OCI-LY1 (cell line): ENCODE results near the gene TSPAN19.

Source experiments
- H2AFZ ChIP-seq: fragments of 200-600 bp; sonication (generic), shearing (Covaris generic); 2 replicates; pipeline ENCODE4 v1.6.0; 2014; ENCODE audit warnings: antibody characterized with exemption, mild to moderate bottlenecking, low read length
- H3F3A ChIP-seq: fragments of 200-600 bp; sonication (generic), shearing (Covaris generic); 2 replicates; pipeline ENCODE4 v1.6.0; 2014; ENCODE audit warnings: mild to moderate bottlenecking, antibody characterized with exemption, low read length, moderate library complexity; ENCODE audit not compliant: insufficient read depth
- H3K27ac ChIP-seq: fragments of 200-600 bp; sonication (generic); 2 replicates; pipeline ENCODE4 v1.5.1; 2014; ENCODE audit warnings: low read length, mixed run types, mild to moderate bottlenecking, low read depth; ENCODE audit not compliant: poor library complexity, severe bottlenecking
- H3K27me3 ChIP-seq: fragments of 200-600 bp; sonication (generic); 2 replicates; pipeline ENCODE4 v1.6.0; 2014; ENCODE audit warnings: antibody characterized with exemption, mild to moderate bottlenecking, low read length, moderate library complexity; ENCODE audit not compliant: insufficient read depth
- H3K36me3 ChIP-seq: fragments of 200-600 bp; sonication (generic); 2 replicates; pipeline ENCODE4 v1.6.1; 2014; ENCODE audit warnings: mild to moderate bottlenecking, antibody characterized with exemption, low read length, moderate library complexity, mixed read lengths; ENCODE audit not compliant: insufficient read depth
- H3K4me1 ChIP-seq: fragments of 200-600 bp; sonication (generic); 2 replicates; pipeline ENCODE4 v1.5.1; 2014; ENCODE audit warnings: mild to moderate bottlenecking, low read length, moderate library complexity; ENCODE audit not compliant: insufficient read depth, severe bottlenecking
- H3K4me2 ChIP-seq: fragments of 200-600 bp; sonication (generic), shearing (Covaris generic); 2 replicates; pipeline ENCODE4 v1.6.1; 2014; ENCODE audit warnings: low read length
- H3K4me3 ChIP-seq: fragments of 200-600 bp; sonication (generic); 2 replicates; pipeline ENCODE4 v1.5.1; 2014; ENCODE audit warnings: low read length, low read depth, mild to moderate bottlenecking, mixed read lengths; ENCODE audit not compliant: poor library complexity, severe bottlenecking
- H3K79me2 ChIP-seq: fragments of 200-600 bp; shearing (Covaris generic); 2 replicates; pipeline ENCODE4 v1.6.1; 2016; ENCODE audit warnings: mixed run types, low read length, mixed read lengths; ENCODE audit not compliant: insufficient read depth
- H3K9ac ChIP-seq: fragments of 200-600 bp; sonication (generic), shearing (Covaris generic); 2 replicates; pipeline ENCODE4 v1.6.1; 2014; ENCODE audit warnings: mild to moderate bottlenecking, low read length, mixed read lengths
- H3K9me2 ChIP-seq: fragments of 200-600 bp; sonication (generic), shearing (Covaris generic); 2 replicates; pipeline ENCODE4 v1.6.1; 2014; ENCODE audit warnings: low read depth, mild to moderate bottlenecking, low read length, mixed read lengths
- H3K9me3 ChIP-seq: fragments of 200-600 bp; shearing (Covaris generic); 2 replicates; pipeline ENCODE4 v1.6.1; 2014; ENCODE audit warnings: low read length, mixed read lengths
- H4K20me1 ChIP-seq: fragments of 200-600 bp; sonication (generic), shearing (Covaris generic); 2 replicates; pipeline ENCODE4 v1.6.0; 2016; ENCODE audit warnings: mild to moderate bottlenecking, low read length; ENCODE audit not compliant: insufficient read depth
- EZH2 ChIP-seq: fragments of 200-600 bp; sonication (generic), shearing (Covaris generic); IDR thresholded peaks from 2 replicates; pipeline ENCODE4 v1.8.0; 2017; ENCODE audit warnings: borderline replicate concordance, mixed run types, mild to moderate bottlenecking, antibody characterized with exemption, low read length, moderate library complexity, mixed read lengths
- TF ChIP-seq, protein P1 (sequence below): fragments of 200-600 bp; sonication (generic), shearing (Covaris generic); IDR thresholded peaks from 2 replicates; pipeline ENCODE4 v1.5.1; 2017; ENCODE audit warnings: mild to moderate bottlenecking, antibody characterized with exemption, low read length, moderate library complexity, mixed read lengths

Gene TSPAN19

GRCh38 chr12:85002778-85003296 lies 33.2 kb downstream of the TSPAN19 start:
- no peaks in the 10 kb centered on the region for H3F3A ChIP-seq
- H3K27me3 ChIP-seq: no peaks in the 10 kb centered on the region
- no peak overlapping the region for H3K9ac ChIP-seq
- no peak overlapping the region for H3K4me3 ChIP-seq
- H3K4me1 ChIP-seq: no peaks in the 10 kb centered on the region
- H3K4me2 ChIP-seq: no peak overlapping the region
- H3K9me3 ChIP-seq: no peaks in the 10 kb centered on the region
- H3K27ac ChIP-seq: no peak overlapping the region
- no peaks in the 10 kb centered on the region for H3K9me2 ChIP-seq
- no peaks in the 10 kb centered on the region for H4K20me1 ChIP-seq
- no peak for TF ChIP-seq EZH2
- TF ChIP-seq, protein P1, sequence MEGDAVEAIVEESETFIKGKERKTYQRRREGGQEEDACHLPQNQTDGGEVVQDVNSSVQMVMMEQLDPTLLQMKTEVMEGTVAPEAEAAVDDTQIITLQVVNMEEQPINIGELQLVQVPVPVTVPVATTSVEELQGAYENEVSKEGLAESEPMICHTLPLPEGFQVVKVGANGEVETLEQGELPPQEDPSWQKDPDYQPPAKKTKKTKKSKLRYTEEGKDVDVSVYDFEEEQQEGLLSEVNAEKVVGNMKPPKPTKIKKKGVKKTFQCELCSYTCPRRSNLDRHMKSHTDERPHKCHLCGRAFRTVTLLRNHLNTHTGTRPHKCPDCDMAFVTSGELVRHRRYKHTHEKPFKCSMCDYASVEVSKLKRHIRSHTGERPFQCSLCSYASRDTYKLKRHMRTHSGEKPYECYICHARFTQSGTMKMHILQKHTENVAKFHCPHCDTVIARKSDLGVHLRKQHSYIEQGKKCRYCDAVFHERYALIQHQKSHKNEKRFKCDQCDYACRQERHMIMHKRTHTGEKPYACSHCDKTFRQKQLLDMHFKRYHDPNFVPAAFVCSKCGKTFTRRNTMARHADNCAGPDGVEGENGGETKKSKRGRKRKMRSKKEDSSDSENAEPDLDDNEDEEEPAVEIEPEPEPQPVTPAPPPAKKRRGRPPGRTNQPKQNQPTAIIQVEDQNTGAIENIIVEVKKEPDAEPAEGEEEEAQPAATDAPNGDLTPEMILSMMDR: no peak
- no peaks in the 10 kb centered on the region for H3K36me3 ChIP-seq
- H3K79me2 ChIP-seq: no peaks in the 10 kb centered on the region
- no peak overlapping the region for H2AFZ ChIP-seq

GRCh38 chr12:85000729-85001128 lies 35.3 kb downstream of the TSPAN19 start:
- Histone ChIP-seq H4K20me1 (no peaks in the 10 kb centered on the region), H3K4me3 (no peak overlapping the region), H3K79me2 (no peaks in the 10 kb centered on the region), H3K4me2 (no peak overlapping the region), H3K9me2 (no peaks in the 10 kb centered on the region), H3K27ac (no peak overlapping the region), H3K4me1 (no peaks in the 10 kb centered on the region), H3K9me3 (no peaks in the 10 kb centered on the region), H3K9ac (no peak overlapping the region), H3F3A (no peaks in the 10 kb centered on the region), H2AFZ (no peak overlapping the region), H3K27me3 (no peaks in the 10 kb centered on the region), H3K36me3 (no peaks in the 10 kb centered on the region)
- TF ChIP-seq EZH2: no peak
- TF ChIP-seq, protein P1: no peak

- no peaks in the 10 kb centered on the region for H3K9me3 ChIP-seq
Observed at GRCh38 chr12:84998341-84998740, 37.7 kb downstream of the TSPAN19 start.

More at GRCh38 chr12:84998341-84998740, 37.7 kb downstream of the TSPAN19 start:
- H3K4me1 ChIP-seq: no peaks in the 10 kb centered on the region
- H3K4me2 ChIP-seq: no peak overlapping the region
- H3K27me3 ChIP-seq: no peaks in the 10 kb centered on the region
- H3K9me2 ChIP-seq: no peaks in the 10 kb centered on the region
- no peaks in the 10 kb centered on the region for H3K36me3 ChIP-seq
- H2AFZ ChIP-seq: no peak overlapping the region
- no peak overlapping the region for H3K4me3 ChIP-seq
- no peak overlapping the region for H3K27ac ChIP-seq
- no peaks in the 10 kb centered on the region for H4K20me1 ChIP-seq
- H3K79me2 ChIP-seq: no peaks in the 10 kb centered on the region
- TF ChIP-seq EZH2: no peak
- TF ChIP-seq, protein P1: no peak
- no peak overlapping the region for H3K9ac ChIP-seq
- no peaks in the 10 kb centered on the region for H3F3A ChIP-seq
